ENCODE measurements around the gene TRIO.

TRIO gene

DNA sequence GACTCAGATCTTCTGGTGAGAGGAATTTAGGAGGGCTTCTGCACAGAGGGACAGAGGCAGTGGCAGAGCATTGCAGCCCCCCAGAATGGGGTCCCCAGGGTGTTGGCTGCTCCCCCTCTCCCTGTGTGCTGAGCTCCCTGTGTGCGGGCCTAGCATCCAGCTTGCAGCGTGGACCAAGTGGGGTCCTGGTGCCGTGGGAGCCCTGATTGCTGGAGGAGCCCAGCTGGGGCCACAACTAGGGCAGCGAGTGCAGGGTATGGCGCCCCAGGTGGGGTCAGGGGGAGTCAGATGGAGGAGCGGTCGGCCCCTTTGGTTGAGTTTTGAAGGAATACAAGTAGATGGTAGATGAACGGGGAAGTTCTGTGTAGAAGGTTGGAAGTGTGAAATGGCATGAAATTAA is 66.7 kb downstream of the TRIO start:
- no peak overlapping the region for H3K4me3 ChIP-seq (ENCODE audit: low read depth, low read length)
- no peak for DNase-seq (ENCODE audit: low read depth)
- TF ChIP-seq, protein P1, sequence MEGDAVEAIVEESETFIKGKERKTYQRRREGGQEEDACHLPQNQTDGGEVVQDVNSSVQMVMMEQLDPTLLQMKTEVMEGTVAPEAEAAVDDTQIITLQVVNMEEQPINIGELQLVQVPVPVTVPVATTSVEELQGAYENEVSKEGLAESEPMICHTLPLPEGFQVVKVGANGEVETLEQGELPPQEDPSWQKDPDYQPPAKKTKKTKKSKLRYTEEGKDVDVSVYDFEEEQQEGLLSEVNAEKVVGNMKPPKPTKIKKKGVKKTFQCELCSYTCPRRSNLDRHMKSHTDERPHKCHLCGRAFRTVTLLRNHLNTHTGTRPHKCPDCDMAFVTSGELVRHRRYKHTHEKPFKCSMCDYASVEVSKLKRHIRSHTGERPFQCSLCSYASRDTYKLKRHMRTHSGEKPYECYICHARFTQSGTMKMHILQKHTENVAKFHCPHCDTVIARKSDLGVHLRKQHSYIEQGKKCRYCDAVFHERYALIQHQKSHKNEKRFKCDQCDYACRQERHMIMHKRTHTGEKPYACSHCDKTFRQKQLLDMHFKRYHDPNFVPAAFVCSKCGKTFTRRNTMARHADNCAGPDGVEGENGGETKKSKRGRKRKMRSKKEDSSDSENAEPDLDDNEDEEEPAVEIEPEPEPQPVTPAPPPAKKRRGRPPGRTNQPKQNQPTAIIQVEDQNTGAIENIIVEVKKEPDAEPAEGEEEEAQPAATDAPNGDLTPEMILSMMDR (conservative IDR thresholded peaks at IDR 0.05; ENCODE audit: low read depth, low read length) = no peak

DNA sequence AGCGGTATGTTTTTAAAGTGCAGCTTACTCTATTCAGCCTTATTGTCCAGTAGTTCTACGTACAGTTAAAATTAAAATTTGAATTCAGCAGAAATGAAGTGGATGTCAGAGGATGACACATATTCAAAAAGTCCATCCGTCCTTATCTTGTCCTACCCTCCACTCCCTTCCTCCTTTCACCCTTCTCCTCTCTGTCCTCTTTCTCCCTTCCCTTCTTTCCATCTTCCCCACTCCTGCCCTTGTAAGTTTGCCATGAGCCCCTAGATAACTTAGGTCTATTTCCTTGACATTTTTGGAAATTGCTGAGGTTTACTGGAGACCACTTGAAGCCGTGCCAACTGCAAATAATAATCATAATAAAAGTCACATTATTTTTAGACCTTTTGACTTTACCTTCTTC is 67.6 kb downstream of the TRIO start:
- no peak overlapping the region for H3K4me3 ChIP-seq (ENCODE audit: low read depth, low read length)
- TF ChIP-seq, protein P1 (conservative IDR thresholded peaks at IDR 0.05; ENCODE audit: low read depth, low read length) = no peak
- no peak for DNase-seq (ENCODE audit: low read depth)

- TF ChIP-seq, protein P1 (conservative IDR thresholded peaks at IDR 0.05; ENCODE audit: low read depth, low read length) = no peak
- H3K4me3 ChIP-seq (ENCODE audit: low read depth, low read length) = no peak overlapping the region
- DNase-seq (ENCODE audit: low read depth) = no peak
Observed at GRCh38 chr5:14211818-14212803, 69.0 kb downstream of the TRIO start.

- TF ChIP-seq, protein P1 (conservative IDR thresholded peaks at IDR 0.05; ENCODE audit: low read depth, low read length) = no peak
- no peak for DNase-seq (ENCODE audit: low read depth)
- H3K4me3 ChIP-seq (ENCODE audit: low read depth, low read length) = no peak overlapping the region
Observed at GRCh38 chr5:14212838-14213237, 69.7 kb downstream of the TRIO start.

- DNase-seq (ENCODE audit: low read depth) = no peak
- TF ChIP-seq, protein P1 (conservative IDR thresholded peaks at IDR 0.05; ENCODE audit: low read depth, low read length) = no peak
- no peak overlapping the region for H3K4me3 ChIP-seq (ENCODE audit: low read depth, low read length)
Observed at GRCh38 chr5:14213253-14213652, 70.1 kb downstream of the TRIO start.

DNA sequence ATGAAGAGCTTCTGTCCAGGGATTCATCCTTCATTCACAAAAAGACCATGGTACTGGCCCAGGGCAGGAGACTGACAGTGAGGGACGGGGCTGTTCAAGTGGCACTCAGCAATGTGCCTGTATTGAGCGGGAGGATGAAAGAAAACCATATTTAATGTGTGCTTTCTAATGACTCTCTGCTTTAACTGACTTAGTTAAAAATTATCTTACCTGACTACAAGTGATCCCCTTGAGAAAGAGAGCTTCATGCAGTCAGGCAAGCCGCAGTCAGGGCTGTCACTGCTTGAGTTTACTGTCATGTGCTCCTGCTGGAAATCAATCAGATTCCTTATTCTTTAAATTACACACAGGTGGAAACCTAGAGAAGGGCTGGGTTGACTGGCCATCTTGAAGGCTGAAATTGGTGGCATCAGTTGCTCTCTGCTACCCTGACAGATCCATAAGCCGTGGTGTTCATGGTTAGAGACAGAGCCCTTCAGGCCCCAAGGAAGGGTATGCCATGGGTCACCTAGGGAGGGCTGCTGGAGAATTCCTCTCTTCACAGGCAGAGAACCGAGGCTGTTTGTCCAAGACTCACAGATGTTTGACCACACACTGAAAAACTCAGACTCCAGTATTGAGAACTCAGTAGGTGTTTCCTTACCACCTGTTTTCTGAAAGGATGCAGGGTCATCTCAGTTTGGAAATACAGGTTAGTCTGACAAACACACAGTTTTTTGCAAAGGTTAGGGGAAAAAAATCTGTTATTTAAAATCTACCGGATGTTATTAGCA is 70.9 kb downstream of the TRIO start:
- no peak overlapping the region for H3K4me3 ChIP-seq (ENCODE audit: low read depth, low read length)
- DNase-seq (ENCODE audit: low read depth) = no peak
- TF ChIP-seq, protein P1 (conservative IDR thresholded peaks at IDR 0.05; ENCODE audit: low read depth, low read length) = no peak

Data from choroid plexus epithelial cell (primary cell).